Endodermal cell (in vitro differentiated cells): ENCODE data around the gene AZIN2. TPM values are rescaled to one million over a fixed set of nuclear protein-coding genes. Genes with fewer than 3 reads are reported as not detected.
A peak's percentile ranks its signal among the peaks of the same experiment; 100 is the strongest.

Source experiments
- DNase-seq: peaks from one replicate; pipeline ENCODE4 v3.0.0-alpha.2; 2017
- H3K27ac ChIP-seq: 2 replicates; pipeline ENCODE4 v1.5.1; 2013; ENCODE audit warnings: mild to moderate bottlenecking, low read depth, low read length, moderate library complexity
- H3K27me3 ChIP-seq: 2 replicates; pipeline ENCODE4 v1.6.1; 2013; ENCODE audit warnings: mild to moderate bottlenecking, low read length, moderate library complexity; ENCODE audit not compliant: insufficient read depth, control insufficient read depth, poor library complexity, severe bottlenecking
- H3K36me3 ChIP-seq: 2 replicates; pipeline ENCODE4 v1.7.0; 2013; ENCODE audit warnings: mild to moderate bottlenecking, low read length, moderate library complexity; ENCODE audit not compliant: control insufficient read depth, insufficient read depth
- H3K4me1 ChIP-seq: one replicate; pipeline ENCODE4 v1.7.0; 2013; ENCODE audit warnings: low read length; ENCODE audit not compliant: control insufficient read depth, insufficient read depth
- H3K4me3 ChIP-seq: 2 replicates; pipeline ENCODE4 v1.5.1; 2013; ENCODE audit warnings: mild to moderate bottlenecking, low read length, moderate library complexity
- H3K9ac ChIP-seq: 2 replicates; pipeline ENCODE4 v1.6.1; 2013; ENCODE audit warnings: mild to moderate bottlenecking, low read length, moderate library complexity; ENCODE audit not compliant: poor library complexity, severe bottlenecking; ENCODE audit errors: extremely low read depth
- H3K9me3 ChIP-seq: 2 replicates; pipeline ENCODE4 v1.6.1; 2013; ENCODE audit warnings: mild to moderate bottlenecking, low read length, moderate library complexity; ENCODE audit not compliant: control insufficient read depth
- H3K27ac Mint-ChIP-seq: 2 replicates; pipeline ENCODE4 v1.8.0; 2020; ENCODE audit warnings: mixed read lengths
- H3K27me3 Mint-ChIP-seq: 2 replicates; pipeline ENCODE4 v1.8.0; 2021; ENCODE audit warnings: mild to moderate bottlenecking, mixed read lengths; ENCODE audit not compliant: insufficient read depth
- H3K36me3 Mint-ChIP-seq: 2 replicates; pipeline ENCODE4 v1.8.0; 2020; ENCODE audit warnings: low read depth, mixed read lengths
- H3K4me1 Mint-ChIP-seq: 2 replicates; pipeline ENCODE4 v1.8.0; 2020; ENCODE audit warnings: mixed read lengths
- H3K4me3 Mint-ChIP-seq: 2 replicates; pipeline ENCODE4 v1.8.0; 2020; ENCODE audit warnings: mild to moderate bottlenecking, moderate library complexity, mixed read lengths
- H3K9me3 Mint-ChIP-seq: 2 replicates; pipeline ENCODE4 v1.8.0; 2020; ENCODE audit warnings: mild to moderate bottlenecking, mixed read lengths
- CTCF ChIP-seq: fragments of 200-600 bp; sonication (generic); conservative IDR thresholded peaks from 2 replicates; pipeline ENCODE4 v1.5.0; 2021; ENCODE audit warnings: antibody characterized with exemption, mild to moderate bottlenecking
- WGBS, 2 experiments: methylation state at CpG; one replicate each; pipeline versions ENCODE4 v1.1.5 to v1.1.7; 2013; ENCODE audit warnings: missing lambda C conversion rate in 2 of 2, mixed read lengths in 1 of 2; ENCODE audit not compliant: insufficient coverage in 1 of 2, insufficient read length in 1 of 2; 5-methylcytosine and 5-hydroxymethylcytosine counted together
- total RNA-seq, 2 donors: library from RNA; stranded (reverse); fragmentation: NEBNext Ultra II Directional in 1 of 2; extraction: Animal tissue kit (Norgen Biotek cat#: 25700) in 1 of 2; gene quantifications; 2 replicates in 1 of 2; 3 replicates in 1 of 2; pipeline ENCODE4 v1.2.1, GENCODE V29; 2021

Gene AZIN2
- total RNA-seq, 2 donors from 2014 or later, result 1.7 to 3.0 TPM

GRCh38 chr1:33119050-33119449 lies 38.1 kb downstream of the AZIN2 start:
- no peak overlapping the region for H3K4me3 Mint-ChIP-seq

GRCh38 chr1:33119532-33120217 lies 38.7 kb downstream of the AZIN2 start:
- no peak overlapping the region for H3K9ac ChIP-seq
- Mint-ChIP-seq H3K4me1 (no peaks in the 10 kb centered on the region), H3K4me3 (no peak overlapping the region), H3K36me3 (no peaks in the 10 kb centered on the region), H3K27me3 (peaks cover 56% of the 10 kb centered on the region), H3K9me3 (no peaks in the 10 kb centered on the region), H3K27ac (no peak overlapping the region)
- H3K27ac ChIP-seq, result no peak overlapping the region
- DNase-seq, result peak; percentile 84
- no peaks in the 10 kb centered on the region for H3K36me3 ChIP-seq
- H3K27me3 ChIP-seq, result no peaks in the 10 kb centered on the region
- no peaks in the 10 kb centered on the region for H3K4me1 ChIP-seq
- WGBS, 2 experiments, result 83 to 87% methylated on average over 7 to 16 of the region's 16 CpGs
- no peak overlapping the region for H3K4me3 ChIP-seq
- peak; percentile 55 for TF ChIP-seq CTCF
- H3K9me3 ChIP-seq, result no peaks in the 10 kb centered on the region

More at GRCh38 chr1:33119050-33119449, 38.1 kb downstream of the AZIN2 start:
- H3K27ac ChIP-seq, result no peak overlapping the region
- H3K9me3 ChIP-seq, result no peaks in the 10 kb centered on the region
- TF ChIP-seq CTCF, result no peak
- no peaks in the 10 kb centered on the region for H3K36me3 ChIP-seq
- H3K4me1 ChIP-seq, result no peaks in the 10 kb centered on the region
- no peak overlapping the region for H3K9ac ChIP-seq
- Mint-ChIP-seq H3K4me1 (no peaks in the 10 kb centered on the region), H3K27ac (no peak overlapping the region), H3K9me3 (no peaks in the 10 kb centered on the region), H3K27me3 (peaks cover 49% of the 10 kb centered on the region), H3K36me3 (no peaks in the 10 kb centered on the region)
- H3K4me3 ChIP-seq, result no peak overlapping the region
- WGBS, 2 experiments, result 85 to 100% methylated on average over 1 to 2 of the region's 2 CpGs
- DNase-seq, result peak; percentile 23
- H3K27me3 ChIP-seq, result no peaks in the 10 kb centered on the region

GRCh38 chr1:33120436-33121231 lies 39.7 kb downstream of the AZIN2 start:
- H3K4me1 ChIP-seq, result no peaks in the 10 kb centered on the region
- Mint-ChIP-seq H3K36me3 (peaks cover 6% of the 10 kb centered on the region), H3K27ac (no peak overlapping the region), H3K9me3 (peaks cover 2% of the 10 kb centered on the region), H3K27me3 (peaks cover 62% of the 10 kb centered on the region), H3K4me3 (no peak overlapping the region), H3K4me1 (no peaks in the 10 kb centered on the region)
- no peak overlapping the region for H3K4me3 ChIP-seq
- no peak for TF ChIP-seq CTCF
- no peak overlapping the region for H3K9ac ChIP-seq
- no peaks in the 10 kb centered on the region for H3K27me3 ChIP-seq
- 91 to 96% methylated on average over 4 to 8 of the region's 8 CpGs for WGBS, 2 experiments
- H3K9me3 ChIP-seq, result no peaks in the 10 kb centered on the region
- DNase-seq, result peak; percentile 49
- H3K36me3 ChIP-seq, result no peaks in the 10 kb centered on the region
- H3K27ac ChIP-seq, result no peak overlapping the region
